Esophagus squamous epithelium (tissue), 4 donors: ENCODE measurements around the gene EEF1AKMT3.

ENCODE experiments used
- POLR2A ChIP-seq, 4 donors: fragments of 450-650 bp; IDR thresholded peaks; one replicate each; pipeline ENCODE4 v1.6.1; 2017; ENCODE audit warnings: antibody characterized with exemption in 4 of 4, mild to moderate bottlenecking in 4 of 4, moderate library complexity in 3 of 4
- TF ChIP-seq, protein P1 (sequence below), 6 experiments: fragments of 450-650 bp in 4 of 6; fragments of 200-600 bp in 2 of 6; sonication (generic) in 2 of 6; IDR thresholded peaks; one replicate each; pipeline ENCODE4 v1.5.1; 2016 to 2019; ENCODE audit warnings: antibody characterized with exemption in 6 of 6, mild to moderate bottlenecking in 4 of 6, moderate library complexity in 4 of 6

- TF ChIP-seq, protein P1, sequence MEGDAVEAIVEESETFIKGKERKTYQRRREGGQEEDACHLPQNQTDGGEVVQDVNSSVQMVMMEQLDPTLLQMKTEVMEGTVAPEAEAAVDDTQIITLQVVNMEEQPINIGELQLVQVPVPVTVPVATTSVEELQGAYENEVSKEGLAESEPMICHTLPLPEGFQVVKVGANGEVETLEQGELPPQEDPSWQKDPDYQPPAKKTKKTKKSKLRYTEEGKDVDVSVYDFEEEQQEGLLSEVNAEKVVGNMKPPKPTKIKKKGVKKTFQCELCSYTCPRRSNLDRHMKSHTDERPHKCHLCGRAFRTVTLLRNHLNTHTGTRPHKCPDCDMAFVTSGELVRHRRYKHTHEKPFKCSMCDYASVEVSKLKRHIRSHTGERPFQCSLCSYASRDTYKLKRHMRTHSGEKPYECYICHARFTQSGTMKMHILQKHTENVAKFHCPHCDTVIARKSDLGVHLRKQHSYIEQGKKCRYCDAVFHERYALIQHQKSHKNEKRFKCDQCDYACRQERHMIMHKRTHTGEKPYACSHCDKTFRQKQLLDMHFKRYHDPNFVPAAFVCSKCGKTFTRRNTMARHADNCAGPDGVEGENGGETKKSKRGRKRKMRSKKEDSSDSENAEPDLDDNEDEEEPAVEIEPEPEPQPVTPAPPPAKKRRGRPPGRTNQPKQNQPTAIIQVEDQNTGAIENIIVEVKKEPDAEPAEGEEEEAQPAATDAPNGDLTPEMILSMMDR (IDR thresholded peaks at IDR 0.05): no peak
- TF ChIP-seq POLR2A (IDR thresholded peaks at IDR 0.05): no peak
Measured at GRCh38 chr12:57724936-57725740, 47.3 kb upstream of the EEF1AKMT3 start.
